VCaP (cell line): ENCODE data around the gene SPC24.
"Not testable (repeated sequence)": the region's sequence is repeated elsewhere in the genome, so short reads cannot be mapped to it uniquely, and the experiment has no call there.

ENCODE experiments used
- H3K27ac ChIP-seq: fragments of 450-650 bp; 2 replicates; pipeline ENCODE4 v1.5.1; 2017
- TF ChIP-seq, protein P1 (sequence below): fragments of 450-650 bp; conservative IDR thresholded peaks from 2 replicates; pipeline ENCODE4 v1.5.1; 2017; ENCODE audit warnings: mild to moderate bottlenecking, moderate library complexity

Gene SPC24

DNA sequence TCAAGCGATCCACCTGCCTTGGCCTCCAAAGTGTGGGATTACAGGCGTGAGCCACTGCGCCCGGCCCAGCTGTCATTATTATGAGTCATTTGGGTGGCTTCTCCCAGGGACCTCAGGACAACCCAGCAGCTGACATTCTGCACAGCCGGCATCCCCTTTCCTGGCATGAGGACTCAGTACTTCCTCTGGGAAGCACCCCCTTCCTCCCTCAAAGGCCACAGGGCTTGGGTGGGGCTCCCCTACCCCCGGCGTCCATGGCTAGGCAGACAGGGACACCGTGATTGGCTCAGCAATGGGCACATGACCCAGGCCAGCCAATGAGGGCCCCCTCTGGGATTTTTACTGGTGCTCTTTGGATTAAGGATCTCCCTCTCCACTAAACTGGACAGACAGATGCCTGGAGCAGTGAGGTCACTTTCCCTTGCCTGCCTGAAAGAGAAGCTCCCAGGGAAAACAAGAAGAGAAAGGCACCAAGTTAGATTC, 35.7 kb upstream of the SPC24 start:
- TF ChIP-seq, protein P1, sequence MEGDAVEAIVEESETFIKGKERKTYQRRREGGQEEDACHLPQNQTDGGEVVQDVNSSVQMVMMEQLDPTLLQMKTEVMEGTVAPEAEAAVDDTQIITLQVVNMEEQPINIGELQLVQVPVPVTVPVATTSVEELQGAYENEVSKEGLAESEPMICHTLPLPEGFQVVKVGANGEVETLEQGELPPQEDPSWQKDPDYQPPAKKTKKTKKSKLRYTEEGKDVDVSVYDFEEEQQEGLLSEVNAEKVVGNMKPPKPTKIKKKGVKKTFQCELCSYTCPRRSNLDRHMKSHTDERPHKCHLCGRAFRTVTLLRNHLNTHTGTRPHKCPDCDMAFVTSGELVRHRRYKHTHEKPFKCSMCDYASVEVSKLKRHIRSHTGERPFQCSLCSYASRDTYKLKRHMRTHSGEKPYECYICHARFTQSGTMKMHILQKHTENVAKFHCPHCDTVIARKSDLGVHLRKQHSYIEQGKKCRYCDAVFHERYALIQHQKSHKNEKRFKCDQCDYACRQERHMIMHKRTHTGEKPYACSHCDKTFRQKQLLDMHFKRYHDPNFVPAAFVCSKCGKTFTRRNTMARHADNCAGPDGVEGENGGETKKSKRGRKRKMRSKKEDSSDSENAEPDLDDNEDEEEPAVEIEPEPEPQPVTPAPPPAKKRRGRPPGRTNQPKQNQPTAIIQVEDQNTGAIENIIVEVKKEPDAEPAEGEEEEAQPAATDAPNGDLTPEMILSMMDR = no peak
- H3K27ac ChIP-seq = no peak overlapping the region

DNA sequence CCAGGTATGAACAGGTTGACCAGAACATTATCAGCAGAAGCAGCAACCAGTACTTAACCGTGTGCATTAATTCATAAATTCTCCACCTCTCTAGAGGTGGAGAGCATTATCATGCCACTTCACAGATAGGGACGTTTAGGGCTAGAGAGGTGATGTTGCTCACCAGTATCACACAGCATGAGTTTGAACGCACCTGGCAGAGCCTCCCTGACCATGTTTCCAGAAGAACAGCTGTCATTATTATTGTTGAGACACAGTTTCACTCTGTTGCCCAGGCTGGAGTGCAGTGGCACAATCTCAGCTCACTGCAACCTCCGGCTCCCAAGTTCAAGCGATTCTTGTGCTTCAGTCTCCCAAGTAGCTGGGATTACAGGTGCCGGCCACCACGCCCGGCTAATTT, 34.9 kb upstream of the SPC24 start:
- TF ChIP-seq, protein P1 = no peak

DNA sequence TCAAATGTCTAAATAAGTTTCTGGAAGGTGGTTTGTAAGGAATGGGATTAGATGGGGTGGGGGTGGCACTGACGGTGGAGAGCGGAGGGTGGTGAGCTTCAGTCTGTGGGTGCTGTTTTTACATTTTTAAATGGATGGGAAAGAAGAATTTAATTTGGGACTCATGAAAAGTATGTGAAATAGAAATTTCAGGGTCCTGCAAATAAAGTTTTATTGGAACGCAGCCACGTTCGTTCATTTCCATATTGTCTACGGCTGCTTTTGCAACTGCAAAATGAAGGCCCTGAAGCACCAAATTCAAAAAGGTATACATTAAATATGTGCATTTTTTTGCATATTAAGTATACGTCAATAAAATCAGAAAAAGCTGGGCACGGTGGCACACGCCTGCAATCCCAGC, 31.9 kb upstream of the SPC24 start:
- H3K27ac ChIP-seq = no peak overlapping the region
- TF ChIP-seq, protein P1 = no peak

More for the DNA sequence above, 34.9 kb upstream of the SPC24 start:
- H3K27ac ChIP-seq = no peak overlapping the region

DNA sequence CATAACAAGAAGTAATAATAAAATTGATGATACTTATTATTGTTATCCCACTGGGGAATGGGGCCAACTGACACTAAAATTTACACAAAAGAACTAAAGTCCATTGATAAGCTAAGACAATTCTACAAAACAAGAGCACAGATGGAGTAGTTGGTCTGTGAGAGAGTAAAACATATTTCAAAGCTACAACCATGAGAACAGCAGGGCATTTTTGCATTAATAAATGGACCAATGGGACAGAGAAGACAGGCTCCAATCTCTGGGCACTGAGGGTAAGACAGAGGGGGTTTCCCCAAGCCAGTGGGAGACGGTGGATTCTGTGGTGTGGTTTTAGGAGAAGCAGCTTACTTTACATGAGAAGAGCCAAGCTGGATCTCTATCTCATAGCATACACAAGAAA, 27.4 kb upstream of the SPC24 start:
- TF ChIP-seq, protein P1 = no peak
- no peak overlapping the region for H3K27ac ChIP-seq

DNA sequence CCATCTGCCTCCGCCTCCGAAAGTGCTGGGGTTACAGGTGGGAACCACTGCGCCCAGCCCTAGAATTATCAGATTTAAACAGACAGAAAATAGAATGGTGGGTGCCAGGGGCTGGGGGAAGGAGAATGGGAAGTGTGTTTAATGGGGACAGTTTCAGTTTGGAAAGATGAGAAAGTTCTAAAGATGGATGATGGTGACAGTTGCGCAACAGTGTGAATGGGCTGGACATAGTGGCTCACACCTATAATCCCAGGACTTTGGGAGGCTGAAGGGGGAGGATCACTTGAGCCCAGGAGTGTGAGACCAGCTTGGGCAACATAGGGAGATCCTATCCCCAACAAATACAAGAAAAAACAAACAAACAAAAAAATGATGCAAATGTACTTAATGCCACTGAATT, 25.9 kb upstream of the SPC24 start:
- no peak overlapping the region for H3K27ac ChIP-seq

DNA sequence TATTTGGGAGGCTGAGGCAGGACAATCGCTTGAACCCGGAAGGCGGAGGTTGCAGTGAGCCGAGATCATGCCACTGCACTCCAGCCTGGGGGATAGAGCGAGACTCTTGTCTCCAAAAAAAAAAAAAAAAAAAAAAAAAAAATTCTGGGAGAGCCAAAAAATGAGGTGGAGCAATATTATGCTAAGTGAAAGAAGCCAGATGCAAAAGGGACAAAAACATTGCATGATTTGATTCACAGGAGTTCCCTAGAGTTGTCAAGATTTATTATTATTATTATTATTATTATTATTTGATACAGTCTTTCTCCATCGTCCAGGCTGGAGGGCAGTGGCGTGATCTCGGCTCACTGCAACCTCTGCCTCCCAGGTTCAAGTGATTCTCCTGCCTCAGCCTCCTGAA, 25.4 kb upstream of the SPC24 start:
- H3K27ac ChIP-seq = not testable (repeated sequence)

More for the DNA sequence above, 25.9 kb upstream of the SPC24 start:
- TF ChIP-seq, protein P1 = no peak

DNA sequence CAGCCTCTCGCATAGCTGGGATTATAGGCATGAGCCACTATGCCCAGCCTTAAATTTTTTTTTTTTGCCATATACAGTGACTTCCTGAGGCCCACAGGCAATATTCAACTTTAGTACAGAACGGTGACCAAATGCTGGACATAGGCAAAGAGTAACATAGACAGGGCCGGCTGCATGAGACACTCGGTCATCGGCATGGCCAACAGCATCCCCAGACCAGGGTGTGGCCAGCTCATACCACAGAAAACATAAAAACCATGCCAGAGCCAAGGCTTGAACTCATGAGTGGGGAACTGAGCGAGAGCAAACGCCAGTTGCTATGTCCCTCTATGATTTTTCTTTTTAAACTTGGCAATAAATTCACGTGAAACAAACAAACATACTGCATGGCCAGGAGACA, 24.8 kb upstream of the SPC24 start:
- no peak overlapping the region for H3K27ac ChIP-seq
- TF ChIP-seq, protein P1 = no peak

DNA sequence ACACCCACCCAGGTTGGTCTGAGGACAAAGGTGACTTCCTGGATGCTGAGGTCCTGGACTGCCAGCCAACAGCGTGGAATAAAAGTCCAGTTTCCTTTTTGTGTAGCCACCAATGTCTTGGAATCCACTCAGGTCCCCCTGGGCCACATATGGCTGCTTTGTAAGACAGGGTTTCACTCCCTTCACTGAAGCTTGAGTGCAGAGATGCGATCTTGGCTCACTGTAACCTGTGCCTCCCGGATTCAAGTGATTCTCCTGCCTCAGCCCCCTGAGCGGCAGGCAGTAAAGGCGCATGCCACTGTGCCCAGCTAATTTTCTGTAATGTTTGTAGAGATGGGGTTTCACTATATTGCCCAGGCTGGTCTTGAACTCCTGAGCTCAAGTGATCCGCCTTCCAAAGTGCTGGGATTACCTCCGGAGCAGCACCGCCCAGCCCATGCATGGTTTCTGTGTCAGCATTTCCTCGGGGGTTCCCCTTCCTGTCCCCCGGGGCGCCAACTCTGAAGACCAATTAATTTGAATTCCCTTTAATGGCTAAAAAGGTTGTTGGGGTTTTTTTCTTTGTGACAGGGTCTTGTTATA, 24.2 kb upstream of the SPC24 start:
- TF ChIP-seq, protein P1 = no peak
- no peak overlapping the region for H3K27ac ChIP-seq

DNA sequence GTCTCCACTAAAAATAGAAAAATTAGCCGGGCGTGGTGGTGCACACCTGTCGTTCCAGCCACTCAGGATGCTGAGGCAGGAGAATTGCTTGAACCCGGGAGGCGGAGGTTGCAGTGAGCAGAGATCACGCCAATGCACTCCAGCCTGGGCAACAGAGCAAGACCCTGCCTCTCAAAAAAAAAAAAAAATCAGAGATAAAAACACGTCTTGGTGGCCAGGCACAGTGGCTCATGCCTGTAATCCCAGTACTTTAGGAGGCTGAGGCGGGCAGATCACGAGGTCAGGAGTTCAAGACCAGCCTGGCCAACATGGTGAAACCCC, 23.5 kb upstream of the SPC24 start:
- H3K27ac ChIP-seq = not testable (repeated sequence)
